NCI-H1092 (cell line): Measurements from ENCODE around the gene ACTR5.

ENCODE experiments used
- DNase-seq: peaks from one replicate; lab custom pipeline; 2025; lab: John Stamatoyannopoulos, UW

The ACTR5 gene

DNA sequence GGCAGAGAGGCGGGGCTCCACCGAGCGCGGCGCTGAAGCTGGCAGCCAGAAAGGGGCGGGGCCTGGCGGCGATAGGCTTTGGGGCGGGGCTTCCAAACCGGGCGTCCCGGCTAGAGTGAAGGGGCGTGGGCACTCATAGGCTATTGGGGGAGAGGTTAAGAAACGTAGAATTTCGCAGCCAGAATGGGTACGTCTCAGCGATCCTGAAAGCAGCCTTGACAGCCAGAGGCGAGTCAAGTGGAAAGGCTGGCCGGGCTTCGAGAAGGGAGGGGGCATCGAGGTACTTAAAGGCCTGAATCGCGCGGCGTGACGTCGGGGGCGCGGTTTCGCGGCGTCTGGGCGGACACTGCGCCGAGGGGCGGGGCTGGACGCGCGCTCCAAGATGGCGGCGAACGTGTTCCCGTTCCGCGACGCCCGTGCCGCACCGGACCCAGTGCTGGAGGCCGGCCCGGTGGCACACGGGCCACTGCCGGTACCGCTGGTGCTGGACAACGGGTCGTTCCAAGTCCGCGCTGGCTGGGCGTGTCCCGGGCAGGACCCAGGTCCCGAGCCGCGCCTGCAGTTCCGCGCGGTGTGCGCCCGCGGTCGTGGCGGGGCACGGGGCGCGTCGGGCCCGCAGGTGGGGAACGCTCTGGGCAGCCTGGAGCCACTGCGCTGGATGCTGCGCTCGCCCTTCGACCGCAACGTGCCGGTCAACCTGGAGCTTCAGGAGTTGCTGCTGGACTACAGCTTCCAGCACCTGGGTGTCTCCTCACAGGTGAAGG is at the start of gene ACTR5:
ACTR5 (plus strand) TSS at position 364 of the 764 bp plus-strand sequence; CDS start at position 383, 19 bp downstream.
- peak; percentile 87 for DNase-seq

DNA sequence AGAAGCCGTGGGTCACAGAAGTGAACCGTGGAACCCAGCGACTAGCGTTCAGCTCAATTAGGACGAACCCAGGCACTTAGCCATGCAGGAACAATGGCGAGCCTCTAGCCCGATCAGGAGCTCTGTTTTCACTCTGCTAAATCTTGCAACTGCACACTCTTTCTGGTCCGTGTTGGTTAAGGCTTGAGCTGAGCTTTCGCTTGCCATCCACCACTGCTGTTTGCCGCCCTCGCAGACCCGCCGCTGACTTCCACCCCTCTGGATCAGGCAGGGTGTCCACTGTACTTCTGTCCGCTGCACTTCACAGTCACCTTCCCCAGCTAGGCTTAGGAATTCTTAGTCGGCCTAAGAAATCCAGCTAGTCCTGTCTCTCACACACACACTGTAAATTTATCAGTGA is 49.7 kb upstream of the ACTR5 start:
- DNase-seq: no peak

DNA sequence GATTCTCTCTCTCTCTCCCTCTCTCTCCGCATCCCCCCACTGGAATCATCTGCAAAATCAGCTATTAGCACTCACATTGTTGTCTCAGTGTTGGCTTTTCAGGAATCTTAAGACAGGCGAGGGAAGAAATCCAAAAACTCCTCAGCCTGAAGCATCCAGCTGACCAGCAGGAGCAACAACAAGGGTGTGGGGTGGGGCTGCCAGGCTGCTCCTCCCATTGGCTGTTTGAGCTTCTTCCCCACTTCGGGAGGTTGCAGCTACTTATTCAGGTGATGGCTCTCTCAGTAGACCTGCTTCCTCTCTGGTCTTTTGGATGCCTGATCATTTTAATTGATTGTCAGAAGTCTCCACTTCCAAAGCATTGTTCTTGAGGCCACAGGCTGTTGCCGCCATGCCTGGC is 48.1 kb upstream of the ACTR5 start:
- DNase-seq: no peak

DNA sequence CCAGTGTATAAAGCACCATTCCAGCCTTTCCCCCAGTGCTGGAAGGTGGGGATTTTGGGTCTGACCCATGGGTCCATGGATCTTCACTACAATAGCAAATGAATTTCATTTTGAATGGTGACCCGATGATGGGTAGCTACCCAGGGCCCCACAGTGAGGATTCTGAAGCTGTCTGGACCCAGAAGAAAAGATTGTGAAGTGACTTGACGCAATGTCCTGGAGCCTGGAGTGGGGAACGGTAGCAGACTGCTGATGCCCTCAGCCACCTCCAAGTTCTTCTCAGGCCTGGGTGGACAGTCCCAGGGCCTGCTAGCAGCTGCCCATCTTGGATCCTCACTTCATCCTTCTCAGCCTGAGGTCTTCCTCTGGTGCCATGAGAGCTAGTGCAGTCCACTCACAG is 47.3 kb upstream of the ACTR5 start:
- DNase-seq: no peak

DNA sequence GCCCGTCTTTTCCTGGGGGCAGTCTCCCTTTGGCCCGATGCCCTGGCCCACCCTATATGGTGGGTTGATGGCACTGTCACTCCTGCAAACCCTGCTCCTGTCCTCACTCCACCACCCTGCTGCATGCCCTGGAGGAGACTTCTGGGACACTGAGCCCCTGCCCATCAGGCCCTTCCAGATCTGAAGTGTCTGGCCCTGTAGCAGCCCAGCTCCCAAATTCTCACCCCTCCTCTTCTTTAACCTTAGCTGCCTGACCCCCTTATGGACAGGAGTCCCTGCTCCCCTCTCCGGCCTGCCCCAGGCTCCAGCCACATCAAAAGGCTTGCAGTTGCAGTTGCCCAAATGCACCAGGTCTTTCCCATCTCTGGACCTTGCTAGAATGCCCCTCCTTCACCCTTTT is 44.7 kb upstream of the ACTR5 start:
- DNase-seq: no peak

DNA sequence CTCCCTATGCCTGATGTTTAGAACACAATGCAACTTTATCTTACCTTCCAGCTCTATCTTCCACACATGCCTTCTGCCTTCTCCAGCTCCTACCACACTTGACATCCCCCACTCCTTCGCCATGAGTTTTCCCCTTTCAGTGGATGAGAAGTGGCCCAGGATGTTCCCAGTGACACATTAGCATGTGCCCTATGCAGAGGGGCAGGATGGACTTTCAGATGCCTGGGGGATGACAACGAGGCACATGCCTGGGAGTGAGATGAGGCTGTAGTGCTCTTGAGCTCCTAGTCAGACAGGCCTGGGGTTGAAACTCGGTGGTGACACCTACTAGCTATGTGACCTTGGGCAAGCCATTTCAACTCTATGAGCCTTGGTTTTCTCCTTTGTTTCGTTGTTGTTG is 44.1 kb upstream of the ACTR5 start:
- DNase-seq: no peak

DNA sequence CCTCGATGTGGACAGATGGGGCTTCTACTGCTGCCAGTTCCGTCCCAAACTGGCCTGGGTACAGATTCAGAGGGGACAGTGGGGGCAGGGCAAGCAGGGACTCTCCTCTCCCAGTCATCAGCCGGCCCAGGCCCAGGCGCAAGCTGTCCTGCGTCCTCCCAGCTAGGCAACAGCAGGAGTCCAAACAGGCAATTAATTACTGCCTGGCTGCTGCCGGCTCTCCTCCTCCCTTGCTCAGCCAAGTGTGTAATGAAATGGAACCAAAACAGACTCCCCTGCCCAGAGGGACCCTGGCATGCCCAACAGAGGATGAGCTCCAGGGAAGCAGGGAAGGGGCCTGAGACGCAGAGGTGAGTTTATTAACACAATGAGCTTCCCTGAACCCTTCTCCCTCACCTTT is 41.8 kb upstream of the ACTR5 start:
- peak; percentile 21 for DNase-seq

DNA sequence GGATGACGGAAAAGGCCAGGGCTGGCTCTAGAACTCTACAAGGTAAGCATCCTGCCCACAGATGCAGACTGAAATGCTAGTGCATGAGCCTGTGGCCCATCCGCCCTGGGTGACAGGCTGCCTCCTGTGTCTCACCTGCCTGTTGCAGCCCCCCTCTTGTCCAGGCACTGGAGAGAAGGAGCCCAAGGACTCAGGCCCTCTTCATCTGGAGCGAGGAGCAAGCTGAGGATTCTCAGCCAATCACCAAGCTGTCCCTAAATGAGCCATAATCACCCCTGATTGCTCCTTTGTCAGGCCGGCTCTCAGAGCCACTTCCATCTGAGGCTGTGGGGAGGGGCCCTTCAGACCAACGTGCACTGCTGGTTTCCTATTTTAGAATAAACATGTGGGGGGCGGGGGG is 34.0 kb upstream of the ACTR5 start:
- DNase-seq: no peak

DNA sequence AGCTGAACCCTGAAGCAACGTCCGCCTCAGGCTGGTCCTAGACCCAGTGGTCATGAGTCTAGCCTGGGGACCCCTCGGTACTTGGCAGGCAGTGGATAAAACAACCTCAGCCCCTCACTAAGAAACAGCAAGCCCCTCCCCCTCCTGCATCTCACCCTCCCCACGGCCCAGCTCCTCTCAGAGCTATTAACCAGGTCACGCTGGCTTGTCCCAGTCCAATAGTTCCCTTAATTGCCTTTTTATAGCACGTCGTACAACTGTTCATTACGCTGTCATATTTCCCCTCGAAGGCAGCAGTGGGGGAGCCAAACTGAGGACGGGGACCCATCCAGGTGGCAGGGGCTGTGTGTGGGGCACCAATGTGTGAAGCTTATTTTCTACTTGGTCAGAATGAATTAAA is 32.6 kb upstream of the ACTR5 start:
- DNase-seq: no peak

DNA sequence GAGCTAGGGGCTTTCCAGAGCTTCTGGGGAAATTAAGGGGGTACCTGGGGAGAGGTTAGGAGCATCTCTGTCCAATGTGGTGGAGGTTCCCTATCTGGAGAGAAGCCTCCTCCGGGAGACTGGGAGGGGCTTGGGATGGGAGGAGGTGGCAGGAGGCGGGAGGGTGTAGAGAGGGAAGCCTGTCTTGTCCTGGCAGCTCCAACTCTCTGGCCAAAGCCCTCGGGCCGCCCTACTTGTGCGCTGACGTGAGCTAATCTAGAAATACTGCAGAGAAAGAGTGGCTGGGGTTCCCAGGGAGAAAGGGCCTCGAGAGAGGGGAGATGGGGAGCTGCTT is 25.6 kb upstream of the ACTR5 start:
- no peak for DNase-seq

DNA sequence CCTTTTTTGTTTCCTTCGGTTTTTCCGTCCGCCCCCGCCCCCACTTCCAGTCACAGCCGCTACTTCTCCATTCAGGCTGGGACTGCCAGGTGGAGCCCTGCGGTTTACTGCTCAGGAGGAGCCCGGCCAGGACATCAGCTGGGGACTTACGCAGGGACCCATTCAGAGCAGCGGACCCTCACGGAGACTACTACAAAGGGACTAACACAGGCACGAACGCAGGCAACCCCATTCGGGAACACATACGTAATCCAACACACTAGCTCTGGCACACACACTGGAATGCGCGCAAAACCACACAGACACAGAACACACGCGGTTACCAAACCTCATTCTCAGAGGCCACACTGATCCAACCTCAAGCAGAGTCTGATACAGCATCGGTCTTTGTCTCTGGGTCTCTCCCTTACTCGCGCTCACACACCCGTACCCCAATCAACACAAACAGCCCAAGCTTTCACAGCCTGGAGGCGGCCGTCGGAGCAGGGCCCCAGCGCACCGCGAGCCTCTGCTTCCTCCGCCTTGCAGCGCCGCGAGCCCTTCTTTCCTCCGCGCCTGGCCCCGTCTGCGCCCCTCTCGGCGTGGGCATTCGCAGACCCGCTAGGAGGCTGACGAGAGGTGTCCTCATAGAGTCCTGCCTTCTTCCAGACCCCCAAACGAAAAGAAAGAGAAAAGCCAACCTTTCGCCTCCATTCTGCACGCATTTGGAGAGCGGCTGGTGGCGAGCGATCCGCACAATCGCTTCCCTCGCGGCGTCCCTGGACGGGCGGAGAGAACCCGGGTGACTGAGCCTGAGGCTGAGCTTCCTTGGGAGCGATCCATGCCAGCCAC is 25.0 kb upstream of the ACTR5 start:
- no peak for DNase-seq

DNA sequence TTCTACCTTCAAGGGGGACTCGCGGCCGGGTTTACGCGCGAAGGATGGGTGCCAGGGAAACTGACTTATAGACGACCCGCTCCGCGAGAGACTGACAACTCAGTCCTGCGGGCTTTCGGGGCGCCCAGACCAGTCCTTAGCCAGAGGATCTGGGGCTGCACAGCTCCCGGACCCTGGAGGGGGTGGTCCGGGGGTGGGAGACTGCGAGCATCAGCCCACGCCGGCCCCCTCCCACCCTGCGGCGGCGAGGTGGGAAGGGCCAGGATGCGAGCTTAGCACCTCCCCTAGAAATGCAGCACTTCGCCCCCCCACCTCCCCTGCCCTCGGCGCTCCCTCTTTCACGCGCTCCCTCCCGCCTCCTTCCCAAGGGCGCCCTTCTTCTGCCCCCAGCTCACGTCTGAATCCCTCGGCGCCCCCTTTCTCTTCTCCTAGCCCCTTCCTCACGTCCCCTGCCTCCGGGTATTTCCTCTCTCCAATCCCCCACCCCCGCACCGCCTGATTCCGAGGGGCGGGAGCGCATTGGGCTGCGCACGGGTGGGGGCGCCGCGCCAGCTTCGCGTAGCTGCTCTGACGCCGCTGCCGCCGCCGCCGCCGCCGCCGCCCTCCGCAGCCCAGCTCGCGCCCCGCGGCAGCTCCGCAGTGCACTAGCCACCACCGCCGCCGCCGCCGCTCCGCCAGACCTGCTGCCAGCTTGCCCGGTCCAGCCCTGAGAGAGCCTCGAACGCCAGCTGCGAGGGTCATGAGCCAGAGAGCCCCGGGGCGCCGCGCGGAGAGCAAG is 24.2 kb upstream of the ACTR5 start, which contains the start of gene SLC32A1:
SLC32A1 (plus strand) TSS at position 639 of the 778 bp plus-strand sequence. CDS start 239 bp downstream, outside the sequence.
- DNase-seq: no peak

DNA sequence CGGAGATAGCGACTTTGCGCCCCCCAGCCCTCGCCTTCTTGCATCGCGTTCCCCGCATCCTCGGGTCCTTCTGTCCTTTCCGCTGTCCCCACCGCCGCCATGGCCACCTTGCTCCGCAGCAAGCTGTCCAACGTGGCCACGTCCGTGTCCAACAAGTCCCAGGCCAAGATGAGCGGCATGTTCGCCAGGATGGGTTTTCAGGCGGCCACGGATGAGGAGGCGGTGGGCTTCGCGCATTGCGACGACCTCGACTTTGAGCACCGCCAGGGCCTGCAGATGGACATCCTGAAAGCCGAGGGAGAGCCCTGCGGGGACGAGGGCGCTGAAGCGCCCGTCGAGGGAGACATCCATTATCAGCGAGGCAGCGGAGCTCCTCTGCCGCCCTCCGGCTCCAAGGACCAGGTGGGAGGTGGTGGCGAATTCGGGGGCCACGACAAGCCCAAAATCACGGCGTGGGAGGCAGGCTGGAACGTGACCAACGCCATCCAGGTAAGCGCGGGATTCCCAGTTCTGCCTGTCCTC is 23.6 kb upstream of the ACTR5 start:
- no peak for DNase-seq

DNA sequence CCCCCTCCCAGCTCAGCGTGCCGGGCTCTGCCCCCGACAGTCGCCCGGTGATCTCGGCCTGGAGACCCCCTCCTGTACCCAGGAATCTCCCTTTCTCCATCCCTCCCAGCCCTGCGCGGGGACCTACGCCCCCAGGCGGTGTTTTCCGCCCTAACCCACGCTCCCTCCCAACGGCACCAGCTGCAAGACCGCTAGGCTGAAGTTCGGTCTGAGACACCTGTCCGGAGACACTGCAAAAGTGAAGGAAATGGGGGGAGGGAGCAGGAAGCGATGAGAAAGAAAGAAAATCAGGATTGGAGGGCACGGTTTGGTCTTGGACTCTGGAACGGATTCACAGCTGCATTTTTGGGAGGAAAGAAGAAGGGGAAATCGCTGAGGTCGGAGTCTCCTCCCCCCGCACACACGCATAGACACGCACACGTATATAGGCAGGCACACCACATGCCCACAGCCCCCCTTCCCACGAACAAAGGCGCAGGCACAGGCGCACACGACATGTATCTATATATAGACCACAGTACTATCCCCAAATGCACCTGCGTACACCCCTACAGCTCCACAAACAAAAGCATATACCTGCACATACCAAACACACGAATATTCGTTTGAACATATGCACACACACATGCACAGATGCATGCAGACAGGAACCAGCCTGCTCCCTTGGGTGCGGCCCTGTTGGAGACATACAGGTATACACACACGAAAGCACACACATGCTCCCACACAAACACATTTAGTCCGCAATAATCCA is 22.9 kb upstream of the ACTR5 start:
- DNase-seq: peak; percentile 24

DNA sequence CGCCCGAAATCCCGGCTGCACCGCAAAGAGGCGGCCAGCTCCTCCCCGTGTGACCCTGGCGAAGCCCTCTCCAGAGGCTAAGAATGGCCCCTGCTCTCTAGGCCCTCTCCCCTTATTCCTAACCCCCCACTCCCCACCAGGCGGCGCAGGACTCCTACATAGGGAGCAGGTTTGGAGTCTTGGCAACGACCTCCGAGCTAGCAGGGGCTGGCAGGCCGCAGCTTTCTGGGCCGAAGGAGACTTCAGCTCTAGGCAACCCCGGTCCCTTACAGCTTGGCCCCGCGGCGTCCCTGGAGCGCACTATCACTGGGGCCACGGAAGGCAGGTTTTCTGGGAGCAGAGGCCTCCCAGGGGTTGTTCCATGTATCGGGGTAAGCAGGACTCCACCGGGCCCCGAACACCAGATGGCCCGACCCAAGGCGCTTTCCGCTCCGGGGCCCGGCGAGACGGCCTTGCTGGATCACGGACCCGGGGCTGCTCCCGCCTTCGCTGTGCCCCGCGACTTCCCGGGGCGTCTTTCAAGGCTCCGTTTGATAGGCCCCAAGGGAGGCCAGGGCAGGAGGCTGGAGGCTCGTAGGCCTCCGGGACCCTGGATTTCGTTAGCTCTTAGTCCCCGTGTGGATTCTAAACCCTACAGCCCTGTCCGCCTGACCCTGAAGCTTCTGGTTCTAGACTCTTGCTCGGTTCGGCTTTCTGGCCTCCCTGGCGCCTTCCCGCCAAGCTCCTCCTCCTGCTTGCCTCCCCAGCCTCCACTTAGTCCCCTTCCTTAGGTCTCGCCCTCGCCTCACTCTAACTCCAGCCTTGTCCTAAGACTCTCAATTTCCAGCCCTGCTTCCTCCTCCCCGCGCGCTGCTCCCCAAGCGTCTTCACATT is 22.1 kb upstream of the ACTR5 start:
- DNase-seq: peak; percentile 74

DNA sequence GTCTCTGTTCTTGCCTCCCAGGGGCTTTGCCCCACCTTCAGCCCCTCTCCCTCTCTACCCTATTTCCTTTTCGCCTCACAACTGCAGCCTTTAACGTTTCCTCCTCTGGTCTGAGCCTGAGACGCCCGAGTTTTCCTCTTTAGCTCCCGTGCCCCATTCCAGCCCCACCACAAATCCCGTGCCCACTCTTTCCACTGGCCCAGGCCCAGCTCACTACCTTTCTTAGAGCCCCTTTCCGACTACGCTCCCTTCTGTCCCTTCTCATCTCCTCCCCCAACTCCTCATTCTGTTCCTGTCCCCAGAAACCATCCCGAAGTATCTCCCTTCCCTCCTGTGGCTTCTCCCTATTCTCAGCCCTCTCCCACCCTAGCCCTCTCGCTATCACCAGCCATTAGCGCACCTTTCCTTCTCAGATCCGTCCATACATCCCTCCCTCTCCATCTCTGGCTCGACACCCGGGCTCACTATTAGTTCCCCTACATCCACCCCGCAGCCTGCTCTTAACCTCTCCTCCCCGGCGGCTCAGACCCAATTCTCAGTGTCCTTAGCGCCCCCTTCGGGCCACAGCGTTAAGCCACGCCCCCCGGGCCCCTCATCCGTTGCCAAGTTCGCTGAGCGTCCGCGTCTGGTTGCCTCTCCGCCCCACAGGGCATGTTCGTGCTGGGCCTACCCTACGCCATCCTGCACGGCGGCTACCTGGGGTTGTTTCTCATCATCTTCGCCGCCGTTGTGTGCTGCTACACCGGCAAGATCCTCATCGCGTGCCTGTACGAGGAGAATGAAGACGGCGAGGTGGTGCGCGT is 21.3 kb upstream of the ACTR5 start:
- no peak for DNase-seq

DNA sequence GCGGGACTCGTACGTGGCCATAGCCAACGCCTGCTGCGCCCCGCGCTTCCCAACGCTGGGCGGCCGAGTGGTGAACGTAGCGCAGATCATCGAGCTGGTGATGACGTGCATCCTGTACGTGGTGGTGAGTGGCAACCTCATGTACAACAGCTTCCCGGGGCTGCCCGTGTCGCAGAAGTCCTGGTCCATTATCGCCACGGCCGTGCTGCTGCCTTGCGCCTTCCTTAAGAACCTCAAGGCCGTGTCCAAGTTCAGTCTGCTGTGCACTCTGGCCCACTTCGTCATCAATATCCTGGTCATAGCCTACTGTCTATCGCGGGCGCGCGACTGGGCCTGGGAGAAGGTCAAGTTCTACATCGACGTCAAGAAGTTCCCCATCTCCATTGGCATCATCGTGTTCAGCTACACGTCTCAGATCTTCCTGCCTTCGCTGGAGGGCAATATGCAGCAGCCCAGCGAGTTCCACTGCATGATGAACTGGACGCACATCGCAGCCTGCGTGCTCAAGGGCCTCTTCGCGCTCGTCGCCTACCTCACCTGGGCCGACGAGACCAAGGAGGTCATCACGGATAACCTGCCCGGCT is 20.6 kb upstream of the ACTR5 start:
- no peak for DNase-seq

DNA sequence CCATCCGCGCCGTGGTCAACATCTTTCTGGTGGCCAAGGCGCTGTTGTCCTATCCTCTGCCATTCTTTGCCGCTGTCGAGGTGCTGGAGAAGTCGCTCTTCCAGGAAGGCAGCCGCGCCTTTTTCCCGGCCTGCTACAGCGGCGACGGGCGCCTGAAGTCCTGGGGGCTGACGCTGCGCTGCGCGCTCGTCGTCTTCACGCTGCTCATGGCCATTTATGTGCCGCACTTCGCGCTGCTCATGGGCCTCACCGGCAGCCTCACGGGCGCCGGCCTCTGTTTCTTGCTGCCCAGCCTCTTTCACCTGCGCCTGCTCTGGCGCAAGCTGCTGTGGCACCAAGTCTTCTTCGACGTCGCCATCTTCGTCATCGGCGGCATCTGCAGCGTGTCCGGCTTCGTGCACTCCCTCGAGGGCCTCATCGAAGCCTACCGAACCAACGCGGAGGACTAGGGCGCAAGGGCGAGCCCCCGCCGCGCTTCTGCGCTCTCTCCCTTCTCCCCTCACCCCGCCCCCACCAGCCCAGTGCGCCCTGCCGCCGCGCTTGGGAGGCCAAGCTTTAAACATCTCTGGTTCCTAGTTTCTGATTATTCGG is 20.0 kb upstream of the ACTR5 start:
- DNase-seq: no peak
